ENCODE data around the gene CATSPERD. TPM values are rescaled to one million over a fixed set of nuclear protein-coding genes. Genes with fewer than 3 reads are reported as not detected.

Gene CATSPERD
- total and polyA plus RNA-seq, 9 of the 15 experiments (the other 6 are each of a cell fraction or from before 2014, with no cell fraction given): not detected

- TF ChIP-seq MAFF (IDR thresholded peaks at IDR 0.05; ENCODE audit: low read length) (no peak), PRPF4 (IDR thresholded peaks at IDR 0.05; ENCODE audit: insufficient read depth, low read depth, low read length, poor library complexity, severe bottlenecking) (peak; percentile 96), E4F1 (CRISPR knock-in tag; IDR thresholded peaks at IDR 0.05; ENCODE audit: borderline replicate concordance) (no peak), NR2C1 (IDR thresholded peaks at IDR 0.05) (0 out of 2 replicates have a peak, but pooled peaks have one; percentile 28), NR2C1 (tag; IDR thresholded peaks at IDR 0.05) (0 out of 2 replicates have a peak, but pooled peaks have one; percentile 17), KLF10 (CRISPR knock-in tag; IDR thresholded peaks at IDR 0.05) (no peak), RBM25 (IDR thresholded peaks at IDR 0.05; ENCODE audit: low read depth, low read length, severe bottlenecking) (no peak), ZC3H11A (IDR thresholded peaks at IDR 0.05; ENCODE audit: low read depth, low read length) (no peak), ZNF609 (CRISPR knock-in tag; IDR thresholded peaks at IDR 0.05; ENCODE audit: borderline replicate concordance) (peak; percentile 82; the same call in 1 of the 2 replicates), ZNF217 (CRISPR knock-in tag; IDR thresholded peaks at IDR 0.05) (no peak), C11orf30 (IDR thresholded peaks at IDR 0.05; ENCODE audit: low read depth) (peak; percentile 55; the same call in 1 of the 2 replicates)
- TF ChIP-seq, protein P1, sequence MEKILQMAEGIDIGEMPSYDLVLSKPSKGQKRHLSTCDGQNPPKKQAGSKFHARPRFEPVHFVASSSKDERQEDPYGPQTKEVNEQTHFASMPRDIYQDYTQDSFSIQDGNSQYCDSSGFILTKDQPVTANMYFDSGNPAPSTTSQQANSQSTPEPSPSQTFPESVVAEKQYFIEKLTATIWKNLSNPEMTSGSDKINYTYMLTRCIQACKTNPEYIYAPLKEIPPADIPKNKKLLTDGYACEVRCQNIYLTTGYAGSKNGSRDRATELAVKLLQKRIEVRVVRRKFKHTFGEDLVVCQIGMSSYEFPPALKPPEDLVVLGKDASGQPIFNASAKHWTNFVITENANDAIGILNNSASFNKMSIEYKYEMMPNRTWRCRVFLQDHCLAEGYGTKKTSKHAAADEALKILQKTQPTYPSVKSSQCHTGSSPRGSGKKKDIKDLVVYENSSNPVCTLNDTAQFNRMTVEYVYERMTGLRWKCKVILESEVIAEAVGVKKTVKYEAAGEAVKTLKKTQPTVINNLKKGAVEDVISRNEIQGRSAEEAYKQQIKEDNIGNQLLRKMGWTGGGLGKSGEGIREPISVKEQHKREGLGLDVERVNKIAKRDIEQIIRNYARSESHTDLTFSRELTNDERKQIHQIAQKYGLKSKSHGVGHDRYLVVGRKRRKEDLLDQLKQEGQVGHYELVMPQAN (IDR thresholded peaks at IDR 0.05; ENCODE audit: borderline replicate concordance): peak; percentile 79
- TF ChIP-seq, protein P2, sequence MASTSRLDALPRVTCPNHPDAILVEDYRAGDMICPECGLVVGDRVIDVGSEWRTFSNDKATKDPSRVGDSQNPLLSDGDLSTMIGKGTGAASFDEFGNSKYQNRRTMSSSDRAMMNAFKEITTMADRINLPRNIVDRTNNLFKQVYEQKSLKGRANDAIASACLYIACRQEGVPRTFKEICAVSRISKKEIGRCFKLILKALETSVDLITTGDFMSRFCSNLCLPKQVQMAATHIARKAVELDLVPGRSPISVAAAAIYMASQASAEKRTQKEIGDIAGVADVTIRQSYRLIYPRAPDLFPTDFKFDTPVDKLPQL (IDR thresholded peaks at IDR 0.05; ENCODE audit: extremely low read depth, insufficient read length): peak; percentile 94
Observed at GRCh38 chr19:5690125-5690954, 30.1 kb upstream of the CATSPERD start, which contains the start of gene RPL36 (continued).

Measured in K562 (cell line).